HG03095 (cell line): ENCODE measurements around the gene RNASEH1.
"Not testable (repeated sequence)": the region's sequence is repeated elsewhere in the genome, so short reads cannot be mapped to it uniquely, and the experiment has no call there.

Source experiments
- ATAC-seq: cut with Tn5 transposase; IDR thresholded peaks from one replicate; pipeline ENCODE4 v1.9.1; 2021; ENCODE audit warnings: moderate library complexity; ENCODE audit not compliant: unreplicated experiment

The RNASEH1 gene

DNA sequence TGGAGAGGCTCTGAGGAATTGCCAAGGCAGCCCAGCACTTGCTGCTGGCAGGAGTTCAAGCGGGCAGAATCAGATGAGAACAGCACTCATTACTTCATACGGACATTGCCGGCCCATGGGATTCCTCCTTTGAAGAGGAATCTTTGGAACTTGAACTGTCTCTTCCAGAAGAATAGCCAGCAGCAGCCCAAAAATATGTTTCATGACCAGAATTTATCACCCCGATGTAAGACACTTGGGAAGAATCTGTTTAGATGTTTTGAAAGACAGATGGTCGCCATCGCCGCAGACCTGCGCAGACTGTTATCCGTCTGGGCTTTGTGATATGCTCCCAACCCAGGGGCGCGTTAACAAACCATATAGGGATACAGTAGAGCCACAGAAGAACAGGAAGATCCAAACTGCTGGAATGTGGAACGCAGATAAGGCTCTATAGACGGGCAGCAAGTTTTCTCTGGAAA, 35.1 kb downstream of the RNASEH1 start:
- ATAC-seq, result no peak

- no peak for ATAC-seq
Observed at GRCh38 chr2:3520591-3520990, 37.5 kb downstream of the RNASEH1 start.

DNA sequence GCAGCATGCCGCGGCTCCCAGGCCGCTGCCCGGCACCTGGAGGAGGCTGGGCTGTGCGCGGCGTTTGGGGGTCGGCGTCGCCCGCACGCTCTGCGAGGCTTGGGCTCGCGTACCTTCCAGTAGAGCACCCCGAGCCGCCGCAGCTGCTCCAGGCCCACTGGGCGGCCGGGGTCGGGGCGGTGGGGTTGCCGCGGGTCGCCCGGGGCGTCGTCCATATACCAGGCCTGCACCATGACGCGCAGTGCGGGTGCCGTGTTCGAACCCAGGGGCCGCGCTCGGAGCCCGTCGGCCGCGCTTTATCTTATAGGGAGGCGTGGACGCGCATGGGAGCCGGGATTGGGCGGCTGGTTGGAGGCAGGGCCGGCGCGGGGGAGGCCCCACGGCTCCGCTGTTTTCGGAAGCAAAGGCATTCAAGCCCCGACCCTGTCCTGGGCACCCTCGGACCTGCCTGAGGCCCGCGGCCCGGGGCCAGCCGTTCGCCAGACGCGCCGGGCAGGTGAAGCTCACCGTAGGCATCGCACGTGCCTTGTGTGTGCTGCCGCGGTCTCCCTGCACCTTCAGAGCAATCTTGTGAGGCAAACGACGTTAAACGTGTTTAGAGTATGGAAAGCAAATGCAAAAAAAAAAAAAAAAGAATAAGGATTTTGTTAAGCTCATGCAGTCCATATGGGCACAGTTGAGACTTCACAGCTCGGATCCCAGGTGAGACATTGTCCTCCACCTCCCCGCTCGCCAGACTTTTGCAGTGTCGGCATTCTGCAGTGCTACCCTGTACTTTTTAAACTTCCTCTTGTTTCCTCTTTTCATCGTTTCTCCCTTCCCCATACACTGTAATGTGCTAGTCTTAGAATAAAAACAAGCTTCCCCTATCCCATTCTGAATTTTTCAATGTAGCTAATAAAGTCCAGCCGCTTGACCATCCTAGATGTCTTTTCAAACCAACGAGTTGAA, 38.6 kb downstream of the RNASEH1 start, which contains the start of gene ADI1:
Gene ADI1 (minus strand): TSS at position 277 of the 951 bp plus-strand sequence. CDS start 44 bp downstream, at position 233.
- ATAC-seq, result peak; percentile 58

DNA sequence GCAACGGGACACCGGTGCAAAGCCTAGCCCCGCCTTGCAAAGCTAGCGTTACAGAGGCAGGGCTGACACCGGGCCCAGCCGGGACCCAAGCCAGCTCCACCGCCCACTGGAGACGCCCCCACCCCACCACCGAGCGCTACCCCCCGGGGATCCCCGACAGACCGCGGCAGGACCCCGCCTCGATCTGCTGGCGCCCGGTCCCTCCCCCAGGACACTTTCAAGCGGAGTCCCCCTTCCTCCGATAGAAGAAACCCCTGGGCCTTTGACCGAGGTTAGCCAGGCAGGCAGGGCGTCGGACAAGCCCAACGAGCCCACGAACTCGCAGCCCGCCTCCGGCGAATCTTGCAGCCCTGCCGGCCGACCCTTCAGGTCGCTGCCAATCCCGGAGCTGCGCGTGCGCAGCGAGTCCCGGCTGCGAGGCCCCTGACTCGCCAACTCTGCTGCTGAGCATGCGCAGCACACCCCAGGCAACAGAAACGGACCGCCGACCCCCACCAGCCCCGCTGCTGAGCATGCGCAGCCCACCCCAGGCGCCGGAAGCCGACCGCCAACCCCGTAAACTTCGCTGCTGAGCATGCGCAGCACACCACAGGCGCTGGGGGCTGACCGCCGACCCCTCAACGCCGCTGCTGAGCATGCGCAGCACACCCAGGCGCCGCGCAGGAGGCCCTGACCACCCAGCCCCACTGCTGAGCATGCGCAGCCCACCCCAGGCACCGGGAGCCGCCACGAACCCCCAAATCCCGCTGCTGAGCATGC, 39.5 kb downstream of the RNASEH1 start:
- ATAC-seq, result peak; percentile 86

- no peak for ATAC-seq
Observed at GRCh38 chr2:3517948-3518495, 40.1 kb downstream of the RNASEH1 start.

- ATAC-seq, result no peak
Observed at GRCh38 chr2:3516831-3517230, 41.3 kb downstream of the RNASEH1 start.

DNA sequence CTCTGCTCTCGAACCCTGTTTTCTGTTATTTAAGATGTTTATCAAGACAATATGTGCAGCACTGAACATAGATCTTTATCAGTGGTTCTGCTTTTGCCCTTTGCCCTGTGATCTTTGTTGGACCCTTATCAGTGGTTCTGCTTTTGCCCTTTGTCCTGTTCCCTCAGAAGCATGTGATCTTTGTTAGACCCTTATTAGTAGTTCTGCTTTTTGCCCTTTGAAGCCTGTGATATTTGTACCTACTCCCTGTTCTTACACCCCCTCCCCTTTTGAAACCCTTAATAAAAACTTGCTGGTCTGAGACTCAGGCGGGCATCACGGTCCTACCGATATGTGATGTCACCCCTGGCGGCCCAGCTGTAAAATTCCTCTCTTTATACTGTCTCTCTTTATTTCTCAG, 42.7 kb downstream of the RNASEH1 start:
- ATAC-seq, result not testable (repeated sequence)

DNA sequence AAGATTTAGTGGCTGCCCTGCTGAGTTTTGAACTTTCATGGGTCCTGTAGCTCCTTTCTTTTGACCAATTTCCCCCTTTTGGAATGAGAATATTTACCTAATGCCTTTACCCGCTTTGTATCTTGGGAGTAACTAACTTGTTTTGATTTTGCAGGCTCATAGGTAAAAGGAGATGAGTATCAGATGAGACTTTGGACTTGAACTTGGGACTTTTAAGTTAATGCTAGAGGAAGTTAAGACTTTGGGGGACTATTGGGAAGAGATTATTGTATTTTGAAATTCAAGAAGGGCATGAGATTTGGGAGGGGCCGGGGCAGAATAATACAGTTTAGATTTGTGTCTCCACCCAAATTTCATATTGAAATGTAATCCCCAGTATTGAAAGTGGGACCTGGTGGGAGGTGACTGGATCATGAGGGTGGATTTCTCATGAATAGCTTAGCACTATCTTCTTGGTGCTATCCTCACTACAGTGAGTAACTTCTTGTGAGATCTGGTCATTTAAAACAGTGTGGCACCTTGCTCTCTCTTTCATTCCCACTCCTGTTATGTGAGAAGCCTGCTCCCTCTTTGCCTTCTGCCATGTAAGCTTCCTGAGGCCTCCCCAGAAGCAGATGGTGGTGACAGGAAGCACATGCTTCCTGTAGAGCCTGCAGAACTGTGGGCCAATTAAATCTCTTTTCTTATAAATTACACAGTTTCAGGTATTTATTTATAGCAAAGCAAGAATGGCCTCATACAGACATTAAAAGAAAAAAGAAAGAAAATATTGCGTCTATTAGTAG, 44.9 kb downstream of the RNASEH1 start:
- no peak for ATAC-seq

DNA sequence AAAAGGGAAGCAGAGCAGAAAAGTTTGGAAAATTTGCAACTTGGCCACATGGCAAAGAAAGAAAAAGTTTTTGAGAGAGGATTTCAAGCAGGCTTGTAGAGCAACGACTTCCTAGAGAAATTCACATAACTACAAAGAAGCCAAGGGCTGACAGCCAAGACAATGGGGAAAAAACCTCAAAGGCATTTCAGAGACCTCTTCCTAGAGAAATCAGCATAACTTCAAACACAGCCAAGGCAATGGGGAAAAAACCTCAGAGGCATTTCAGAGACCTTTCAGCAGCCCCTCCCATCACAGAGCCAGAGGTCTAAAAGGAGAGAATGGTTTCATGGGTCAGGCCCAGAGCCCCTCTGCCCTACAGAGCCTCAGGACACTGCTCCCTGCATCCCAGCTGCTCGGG, 46.0 kb downstream of the RNASEH1 start:
- no peak for ATAC-seq

GRCh38 chr2:3505771-3506170, 52.4 kb downstream of the RNASEH1 start:
- ATAC-seq, result no peak

DNA sequence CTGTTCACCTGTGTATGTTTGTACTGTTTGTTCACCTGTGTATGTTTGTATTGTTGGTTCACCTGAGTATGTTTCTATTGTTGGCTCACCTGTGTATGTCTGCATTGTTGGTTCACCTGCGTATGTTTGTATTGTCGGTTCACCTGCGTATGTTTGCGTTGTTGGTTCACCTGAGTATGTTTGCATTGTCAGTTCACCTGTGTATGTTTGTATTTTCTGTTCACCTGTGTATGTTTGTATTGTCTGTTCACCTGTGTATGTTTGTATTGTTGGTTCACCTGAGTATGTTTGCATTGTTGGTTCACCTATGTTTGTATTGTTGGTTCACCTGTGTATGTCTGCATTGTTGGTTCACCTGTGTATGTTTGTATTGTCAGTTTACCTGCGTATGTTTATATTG, 53.4 kb downstream of the RNASEH1 start:
- ATAC-seq, result no peak

DNA sequence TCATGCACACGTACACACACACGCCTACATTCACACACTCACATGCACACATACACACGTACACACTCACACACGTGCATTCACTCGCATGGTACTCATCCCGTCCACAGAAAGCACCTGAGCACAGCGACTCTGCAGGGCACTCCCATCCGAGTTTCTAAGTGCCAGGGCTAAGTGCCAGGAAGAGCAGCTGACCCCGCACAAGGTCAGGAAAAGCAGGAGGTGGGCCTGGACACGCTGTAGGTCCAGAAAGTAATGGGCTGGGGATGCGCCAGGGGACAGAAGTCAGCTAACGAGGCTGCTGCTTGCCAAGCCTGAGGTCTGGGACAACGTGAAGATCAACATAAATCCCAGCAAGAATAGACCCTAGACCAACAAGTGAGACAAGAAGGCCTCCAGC, 54.6 kb downstream of the RNASEH1 start:
- ATAC-seq, result no peak

- ATAC-seq, result no peak
Observed at GRCh38 chr2:3503046-3503445, 55.1 kb downstream of the RNASEH1 start.

DNA sequence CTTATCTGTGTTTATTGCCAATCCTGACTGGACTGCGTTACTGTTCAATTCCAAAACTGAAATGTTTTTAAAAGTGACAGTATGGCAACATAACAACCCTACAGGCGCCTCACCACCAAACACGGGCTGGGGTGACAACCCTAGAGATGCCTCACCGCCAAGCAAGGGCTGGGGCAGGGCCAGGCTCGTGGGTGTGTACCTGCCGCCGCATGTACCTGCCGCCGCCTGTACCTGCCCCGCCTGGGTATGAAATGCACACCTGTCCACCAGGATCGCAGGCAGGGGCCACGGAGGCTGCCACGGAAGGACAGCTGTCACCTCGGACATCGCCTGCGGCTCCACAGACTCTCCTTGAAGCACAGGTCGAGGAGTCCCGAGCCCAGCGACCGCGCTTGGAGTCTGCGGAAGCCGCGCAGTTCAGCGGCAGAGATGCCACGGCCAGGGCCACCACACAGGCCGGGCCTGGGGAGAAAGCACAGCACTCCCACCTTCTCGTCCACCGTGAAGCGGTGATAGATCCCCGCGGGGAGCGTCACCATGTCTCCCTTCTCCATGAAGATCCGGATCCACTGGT, 57.7 kb downstream of the RNASEH1 start:
- ATAC-seq, result no peak

DNA sequence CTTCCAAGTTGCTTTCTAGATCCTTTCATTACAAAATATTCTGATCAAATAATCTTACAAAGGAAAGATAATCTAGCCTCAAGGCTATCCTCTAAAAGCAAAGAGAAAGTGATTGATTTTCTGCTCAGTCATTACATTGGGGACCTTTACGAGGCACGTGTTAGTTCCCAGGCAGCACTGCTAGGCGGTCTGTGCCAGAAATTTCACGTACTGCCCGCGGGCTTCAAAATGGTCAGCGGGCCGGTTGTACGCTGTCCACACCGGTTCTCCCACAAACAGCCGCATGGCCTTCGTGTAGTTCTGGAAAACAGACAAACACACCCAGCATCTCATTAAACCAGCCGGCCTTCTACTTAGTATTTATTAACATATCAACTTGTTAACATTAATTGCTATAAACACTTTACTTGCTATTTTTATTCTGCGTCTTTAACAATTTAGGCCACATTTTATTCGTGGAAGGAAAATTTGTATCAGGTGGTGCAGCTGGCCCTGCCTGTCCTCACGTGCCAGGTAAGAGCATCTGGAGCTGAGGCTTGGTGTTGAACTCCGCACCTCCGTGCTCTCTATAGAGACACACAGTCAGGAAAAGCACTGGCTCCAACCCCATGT, 59.2 kb downstream of the RNASEH1 start:
- no peak for ATAC-seq

DNA sequence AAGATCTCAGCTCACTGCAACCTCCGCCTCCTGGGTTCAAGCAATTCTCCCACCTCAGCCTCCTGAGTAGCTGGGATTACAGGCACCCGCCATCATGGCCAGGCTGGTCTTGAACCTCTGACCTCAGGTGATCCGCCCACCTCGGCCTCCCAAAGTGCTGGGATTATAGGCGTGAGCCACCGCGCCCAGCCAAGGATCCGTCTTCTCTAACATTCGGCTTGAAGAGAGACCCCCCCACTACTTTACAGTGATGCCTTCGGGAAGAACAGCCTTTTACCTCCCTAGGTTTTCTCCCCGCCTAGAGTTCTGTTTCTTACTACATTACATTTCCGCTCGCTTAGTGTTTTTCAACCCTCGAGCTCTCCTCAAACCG, 61.4 kb downstream of the RNASEH1 start:
- ATAC-seq, result not testable (repeated sequence)
